ENCODE data around the gene ZIC2. TPM values are rescaled to one million over a fixed set of nuclear protein-coding genes. Genes with fewer than 3 reads are reported as not detected.

ZIC2 gene
- total RNA-seq, 2 donors from 2014 or later, result 0.10 TPM; not detected in 1

GRCh38 chr13:99982731-99983498 lies 1.3 kb downstream of the ZIC2 start:
- intact Hi-C loops (cut with DNase I), result loop anchor here in 1 of 2 donors (5.0 kb wide), 1 partner anchor 376 kb away; the partner anchor contains the start of gene CLYBL
- DNase-seq (ENCODE audit: low spot score), result no peak

- DNase-seq (ENCODE audit: low spot score), result no peak
- intact Hi-C loops (cut with DNase I), result loop anchor here in 1 of 2 donors (5.0 kb wide), 1 partner anchor 376 kb away; the partner anchor contains the start of gene CLYBL
These were observed 2.2 kb downstream of the ZIC2 start for GRCh38 chr13:99983499-99984401.

GRCh38 chr13:99984461-99985240 lies 3.1 kb downstream of the ZIC2 start:
- no peak for DNase-seq (ENCODE audit: low spot score)
- intact Hi-C loops (cut with DNase I), result loop anchor here in 1 of 2 donors (5.0 kb wide), 1 partner anchor 377 kb away; the partner anchor contains the start of gene CLYBL

GRCh38 chr13:99985241-99985874 lies 3.8 kb downstream of the ZIC2 start:
- intact Hi-C loops (cut with DNase I), result no loop called here
- no peak for DNase-seq (ENCODE audit: low spot score)

- DNase-seq (ENCODE audit: low spot score), result no peak
- intact Hi-C loops (cut with DNase I), result no loop called here
These were observed 4.4 kb downstream of the ZIC2 start for GRCh38 chr13:99985886-99986527.

- DNase-seq (ENCODE audit: low spot score), result no peak
These were observed 5.2 kb downstream of the ZIC2 start for GRCh38 chr13:99986741-99987140.

GRCh38 chr13:99987154-99988019 lies 5.8 kb downstream of the ZIC2 start:
- DNase-seq (ENCODE audit: low spot score), result no peak
- intact Hi-C loops (cut with DNase I), result no loop called here

More at GRCh38 chr13:99986741-99987140, 5.2 kb downstream of the ZIC2 start:
- intact Hi-C loops (cut with DNase I), result no loop called here

- intact Hi-C loops (cut with DNase I), result no loop called here
- DNase-seq (ENCODE audit: low spot score), result no peak
These were observed 7.1 kb downstream of the ZIC2 start for GRCh38 chr13:99988529-99989275.

- DNase-seq (ENCODE audit: low spot score), result no peak
- intact Hi-C loops (cut with DNase I), result no loop called here
These were observed 7.9 kb downstream of the ZIC2 start for GRCh38 chr13:99989276-99990125.

GRCh38 chr13:99990126-99990977 lies 8.8 kb downstream of the ZIC2 start:
- DNase-seq (ENCODE audit: low spot score), result no peak
- intact Hi-C loops (cut with DNase I), result no loop called here

GRCh38 chr13:99991013-99991827 lies 9.6 kb downstream of the ZIC2 start:
- DNase-seq (ENCODE audit: low spot score), result no peak

GRCh38 chr13:99991828-99992775 lies 10.5 kb downstream of the ZIC2 start:
- intact Hi-C loops (cut with DNase I), result no loop called here
- DNase-seq (ENCODE audit: low spot score), result no peak

More at GRCh38 chr13:99991013-99991827, 9.6 kb downstream of the ZIC2 start:
- intact Hi-C loops (cut with DNase I), result no loop called here

GRCh38 chr13:99992949-99993351 lies 11.4 kb downstream of the ZIC2 start:
- no peak for DNase-seq (ENCODE audit: low spot score)
- intact Hi-C loops (cut with DNase I), result no loop called here
